Skin of body (tissue), 2 donors: ENCODE data around the gene SFMBT2. TPM values are rescaled to one million over a fixed set of nuclear protein-coding genes. Genes with fewer than 3 reads are reported as not detected.
"Not testable (repeated sequence)": the region's sequence is repeated elsewhere in the genome, so short reads cannot be mapped to it uniquely, and the experiment has no call there.

Experiments
- DNase-seq: peaks from one replicate; lab custom pipeline; 2025; lab: John Stamatoyannopoulos, UW
- total RNA-seq: library from RNA; depleted of rRNA; stranded (reverse); fragments of >200 nt; gene quantifications from one replicate; pipeline ENCODE4 v1.2.3, GENCODE V29; 2014

SFMBT2 gene
- total RNA-seq, 1 donor from 2014 or later, result 5.8 TPM

- no peak for DNase-seq
Measured at GRCh38 chr10:7231509-7232414, 179.1 kb downstream of the SFMBT2 start.

GRCh38 chr10:7230951-7231350 lies 179.9 kb downstream of the SFMBT2 start:
- no peak for DNase-seq

GRCh38 chr10:7230036-7230435 lies 180.8 kb downstream of the SFMBT2 start:
- DNase-seq, result no peak

- no peak for DNase-seq
Measured at GRCh38 chr10:7225133-7225532, 185.7 kb downstream of the SFMBT2 start.

GRCh38 chr10:7218968-7219367 lies 191.9 kb downstream of the SFMBT2 start:
- DNase-seq, result no peak

DNA sequence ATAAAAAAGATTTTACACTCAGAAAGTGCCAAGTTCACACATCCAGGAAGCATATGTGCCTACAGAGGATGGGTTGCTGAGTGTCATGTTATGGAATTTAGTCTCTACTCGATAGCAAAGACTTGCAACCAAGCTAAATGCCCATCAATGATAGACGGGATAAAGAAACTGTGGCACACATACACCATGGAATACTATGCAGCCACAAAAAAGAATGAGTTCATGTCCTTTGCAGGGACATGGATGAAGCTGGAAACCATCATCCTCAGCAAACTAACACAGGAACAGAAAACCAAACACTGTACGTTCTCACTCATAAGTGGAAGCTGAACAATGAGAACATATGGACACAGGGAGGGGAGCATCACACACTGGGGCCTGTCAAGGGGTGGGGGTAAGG lies 198.1 kb downstream of the SFMBT2 start:
- DNase-seq, result not testable (repeated sequence)

- no peak for DNase-seq
Measured at GRCh38 chr10:7211857-7212577, 198.8 kb downstream of the SFMBT2 start.

GRCh38 chr10:7210516-7210915 lies 200.3 kb downstream of the SFMBT2 start:
- DNase-seq, result no peak

DNA sequence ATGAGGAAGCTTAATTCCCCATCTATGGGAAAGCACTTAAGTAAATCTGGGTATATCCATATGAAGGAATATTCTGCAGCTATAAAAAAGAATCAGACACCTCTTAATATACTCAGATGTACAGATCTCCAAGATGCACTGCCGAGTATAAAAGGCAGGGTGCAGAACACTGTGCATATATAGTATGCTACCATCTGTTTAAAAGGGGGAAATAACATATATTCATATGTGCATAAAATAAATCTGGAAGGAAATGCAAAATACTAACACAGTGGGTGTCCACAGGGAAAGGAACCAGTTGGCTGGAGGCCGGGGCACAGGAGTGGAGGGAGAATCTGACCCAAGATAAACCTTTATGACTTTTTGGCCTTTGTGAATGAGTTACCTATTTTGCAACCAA lies 201.4 kb downstream of the SFMBT2 start:
- DNase-seq, result no peak

GRCh38 chr10:7206412-7207100 lies 204.3 kb downstream of the SFMBT2 start:
- no peak for DNase-seq

DNA sequence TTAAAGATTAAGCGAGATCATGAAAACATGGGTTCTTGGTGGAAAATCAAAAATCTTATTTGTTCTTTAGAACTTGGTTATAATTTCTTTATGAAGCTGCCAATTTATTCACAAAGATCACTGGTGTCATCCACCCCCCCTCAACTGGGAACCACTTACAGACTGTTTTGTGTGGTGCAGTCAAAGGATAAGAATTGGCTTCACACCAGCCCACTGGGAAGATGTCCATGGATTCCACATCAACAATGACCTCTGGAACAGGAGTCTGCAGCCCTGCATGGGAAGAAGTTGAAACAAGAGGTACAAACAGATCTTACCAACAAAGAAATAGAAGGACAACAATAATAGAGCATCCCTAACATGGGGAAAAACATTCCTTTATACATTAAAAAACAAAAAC lies 205.2 kb downstream of the SFMBT2 start:
- no peak for DNase-seq

DNA sequence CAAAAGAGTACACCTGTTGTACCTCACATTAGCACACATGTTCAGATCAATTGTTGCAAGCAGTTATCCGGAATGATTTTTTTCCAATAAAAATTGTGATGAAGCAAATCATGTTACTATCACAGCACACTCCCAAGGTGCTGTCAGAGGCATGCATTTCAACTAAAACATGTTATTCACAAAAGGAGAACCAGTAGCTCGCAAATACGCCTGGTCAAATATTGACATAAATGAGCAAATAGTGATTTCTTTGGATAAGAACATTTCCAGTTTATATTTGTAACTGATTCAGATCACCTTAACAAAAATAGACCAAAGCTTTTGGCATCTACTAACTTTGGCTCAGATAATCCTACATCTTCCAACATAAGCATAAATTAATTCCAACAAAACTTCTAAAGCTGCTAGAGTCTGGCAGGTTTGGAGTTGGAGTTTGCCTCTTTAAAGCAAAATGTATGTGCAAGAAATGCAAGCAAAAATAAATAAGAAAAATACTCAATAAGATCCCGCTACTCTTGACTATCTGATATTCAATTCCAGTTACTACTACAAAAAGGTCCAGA lies 208.0 kb downstream of the SFMBT2 start:
- DNase-seq, result no peak

DNA sequence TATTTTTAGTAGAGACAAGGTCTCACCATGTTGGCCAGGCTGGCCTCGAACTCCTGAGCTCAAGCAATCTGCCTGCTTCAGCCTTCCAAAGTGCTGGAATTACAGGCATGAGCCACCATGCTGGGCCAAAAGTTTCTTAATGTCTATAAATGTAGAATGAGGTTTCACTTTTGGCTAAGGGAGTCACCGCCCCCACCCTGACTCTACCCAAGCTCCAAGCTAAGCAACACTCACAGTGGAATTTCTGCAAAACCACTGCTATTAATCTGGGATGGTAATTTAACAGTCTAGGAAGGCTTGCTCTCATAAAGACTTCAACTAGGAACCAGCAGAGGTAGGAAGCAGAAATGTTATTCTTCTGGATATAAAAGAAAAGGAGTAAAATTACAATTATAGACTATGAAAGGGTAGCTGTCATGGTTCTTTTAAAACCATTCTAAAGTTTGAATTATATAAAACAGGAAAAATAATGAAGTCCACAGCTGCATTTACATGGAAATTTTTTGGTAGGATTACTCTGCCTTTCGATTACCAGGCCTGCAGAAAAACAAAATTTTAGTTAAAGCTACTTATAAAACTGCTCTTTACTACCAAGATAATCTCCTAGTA lies 211.6 kb downstream of the SFMBT2 start:
- DNase-seq, result no peak

DNA sequence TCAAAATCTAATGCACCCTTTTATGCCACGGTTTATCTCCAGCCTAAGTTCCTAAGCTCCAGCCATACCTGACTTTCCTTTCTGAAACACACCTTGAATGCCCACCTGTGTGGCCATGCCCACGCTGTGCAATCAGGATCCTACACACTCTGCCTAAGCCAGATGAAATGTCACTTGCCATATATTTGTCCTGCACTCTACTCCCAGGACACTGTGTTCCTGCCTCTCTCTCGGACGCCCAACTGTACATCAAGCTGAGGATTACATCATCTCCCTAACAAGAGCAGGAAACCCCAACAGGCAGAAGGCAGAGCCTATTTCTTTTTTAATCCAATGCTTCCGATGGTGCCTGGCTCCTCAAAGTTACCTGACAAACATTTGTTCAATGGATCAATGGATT lies 214.6 kb downstream of the SFMBT2 start:
- DNase-seq, result no peak

GRCh38 chr10:7195118-7195517 lies 215.7 kb downstream of the SFMBT2 start:
- DNase-seq, result no peak

- no peak for DNase-seq
Measured at GRCh38 chr10:7194571-7194970, 216.3 kb downstream of the SFMBT2 start.

DNA sequence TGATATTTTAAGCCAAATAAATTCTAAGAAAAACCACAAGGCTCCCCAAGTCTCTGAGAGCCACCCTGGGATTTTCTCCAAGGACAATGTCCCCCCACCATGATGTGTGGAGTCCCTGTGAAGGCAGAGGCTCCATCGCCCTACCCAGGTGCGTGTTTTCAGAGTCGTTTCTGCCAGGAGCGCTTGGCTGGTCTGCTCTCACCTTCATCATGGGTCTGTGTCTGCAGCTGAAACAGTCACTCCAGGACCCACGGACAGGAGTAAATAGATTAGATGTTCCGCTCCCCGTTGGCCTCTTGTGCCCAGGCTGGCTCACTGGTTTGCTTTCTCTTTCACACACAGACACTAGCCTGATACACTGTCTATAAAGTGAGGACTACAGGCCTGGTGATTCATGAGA lies 217.5 kb downstream of the SFMBT2 start:
- no peak for DNase-seq

GRCh38 chr10:7192831-7193361 lies 217.9 kb downstream of the SFMBT2 start:
- DNase-seq, result no peak

- peak; percentile 14 for DNase-seq
Measured at GRCh38 chr10:7192061-7192460, 218.8 kb downstream of the SFMBT2 start.

DNA sequence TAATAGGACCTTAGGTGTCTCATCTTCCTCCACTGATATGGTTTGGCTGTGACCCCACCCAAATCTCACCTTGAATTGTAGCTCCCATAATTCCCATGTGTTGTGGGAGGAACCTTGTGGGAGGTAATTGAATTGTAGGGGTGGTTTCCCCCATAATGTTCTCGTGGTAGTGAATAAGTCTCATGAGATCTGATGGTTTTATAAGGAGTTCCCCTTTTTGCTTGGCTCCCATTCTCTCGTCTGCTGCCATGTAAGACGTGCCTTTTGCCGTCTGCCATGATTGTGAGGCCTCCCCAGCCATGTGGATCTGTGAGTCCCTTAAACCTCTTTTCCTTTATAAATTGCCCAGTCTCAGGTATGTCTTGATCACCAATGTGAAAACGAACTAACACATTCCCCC lies 220.1 kb downstream of the SFMBT2 start:
- DNase-seq, result not testable (repeated sequence)

- no peak for DNase-seq
Measured at GRCh38 chr10:7189909-7190308, 220.9 kb downstream of the SFMBT2 start.
